GM23338 (cell line): ENCODE results near the gene NVL.

Source experiments
- CREB1 ChIP-seq: fragments of 250-450 bp; sonication (Bioruptor Pico); IDR thresholded peaks from 2 replicates; pipeline ENCODE4 v1.5.0; 2020; ENCODE audit warnings: low read depth, mild to moderate bottlenecking, moderate library complexity
- EZH2 ChIP-seq: fragments of 200-600 bp; sonication (generic); IDR thresholded peaks from one replicate; pipeline ENCODE4 v1.8.0; 2017; ENCODE audit warnings: antibody characterized with exemption, mild to moderate bottlenecking, low read depth; ENCODE audit not compliant: unreplicated experiment
- EZH2phosphoT487 ChIP-seq: fragments of 200-600 bp; sonication (generic); IDR thresholded peaks from one replicate; pipeline ENCODE4 v1.8.1; 2018; ENCODE audit warnings: antibody characterized with exemption; ENCODE audit not compliant: unreplicated experiment
- POLR2AphosphoS5 ChIP-seq: IDR thresholded peaks from 2 replicates; pipeline ENCODE4 v1.6.1; 2016; ENCODE audit warnings: antibody characterized with exemption, low read depth
- TF ChIP-seq, protein P1 (sequence below), 2 experiments: fragments of 200-600 bp in 1 of 2; sonication (generic) in 1 of 2; conservative IDR thresholded peaks; 2 replicates each; pipeline versions ENCODE4 v1.5.1 to v1.6.1; 2016 to 2017; ENCODE audit warnings: antibody characterized with exemption in 2 of 2, low read depth in 2 of 2, mild to moderate bottlenecking in 2 of 2, moderate library complexity in 1 of 2
- TF ChIP-seq, protein P2 (sequence below): IDR thresholded peaks from one replicate; pipeline ENCODE4 v1.6.1; 2018; ENCODE audit warnings: antibody characterized with exemption; ENCODE audit not compliant: unreplicated experiment
- TF ChIP-seq, protein P3 (sequence below): IDR thresholded peaks from 2 replicates; pipeline ENCODE4 v1.6.1; 2016; ENCODE audit warnings: antibody characterized with exemption

DNA sequence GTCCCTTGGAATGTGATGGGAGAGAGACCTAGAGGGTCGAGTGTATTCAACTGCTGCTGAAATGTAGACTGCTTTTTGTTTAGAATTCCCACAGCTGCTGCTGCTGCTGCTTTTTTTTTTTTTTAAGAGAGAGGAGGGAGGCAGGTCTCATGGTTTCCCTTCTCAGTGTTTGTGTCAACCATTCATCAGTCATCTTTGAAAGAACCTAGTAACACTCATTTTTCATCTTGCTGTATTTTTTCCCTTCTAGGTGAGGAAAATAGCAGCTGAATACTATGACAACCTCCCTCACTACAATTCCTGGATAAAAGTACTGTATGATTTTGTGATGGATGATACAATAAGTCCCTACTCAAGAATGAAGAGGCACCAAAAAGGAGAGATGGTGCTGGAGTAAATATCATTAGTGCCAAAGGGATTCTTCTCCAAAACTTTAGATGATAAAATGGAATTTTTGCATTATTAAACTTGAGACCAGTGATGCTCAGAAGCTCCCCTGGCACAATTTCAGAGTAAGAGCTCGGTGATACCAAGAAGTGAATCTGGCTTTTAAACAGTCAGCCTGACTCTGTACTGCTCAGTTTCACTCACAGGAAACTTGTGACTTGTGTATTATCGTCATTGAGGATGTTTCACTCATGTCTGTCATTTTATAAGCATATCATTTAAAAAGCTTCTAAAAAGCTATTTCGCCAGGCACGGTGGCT, 137.7 kb downstream of the NVL start:
- no peak for TF ChIP-seq EZH2
- TF ChIP-seq CREB1 (CRISPR knock-in tag), result no peak
- TF ChIP-seq, protein P1, sequence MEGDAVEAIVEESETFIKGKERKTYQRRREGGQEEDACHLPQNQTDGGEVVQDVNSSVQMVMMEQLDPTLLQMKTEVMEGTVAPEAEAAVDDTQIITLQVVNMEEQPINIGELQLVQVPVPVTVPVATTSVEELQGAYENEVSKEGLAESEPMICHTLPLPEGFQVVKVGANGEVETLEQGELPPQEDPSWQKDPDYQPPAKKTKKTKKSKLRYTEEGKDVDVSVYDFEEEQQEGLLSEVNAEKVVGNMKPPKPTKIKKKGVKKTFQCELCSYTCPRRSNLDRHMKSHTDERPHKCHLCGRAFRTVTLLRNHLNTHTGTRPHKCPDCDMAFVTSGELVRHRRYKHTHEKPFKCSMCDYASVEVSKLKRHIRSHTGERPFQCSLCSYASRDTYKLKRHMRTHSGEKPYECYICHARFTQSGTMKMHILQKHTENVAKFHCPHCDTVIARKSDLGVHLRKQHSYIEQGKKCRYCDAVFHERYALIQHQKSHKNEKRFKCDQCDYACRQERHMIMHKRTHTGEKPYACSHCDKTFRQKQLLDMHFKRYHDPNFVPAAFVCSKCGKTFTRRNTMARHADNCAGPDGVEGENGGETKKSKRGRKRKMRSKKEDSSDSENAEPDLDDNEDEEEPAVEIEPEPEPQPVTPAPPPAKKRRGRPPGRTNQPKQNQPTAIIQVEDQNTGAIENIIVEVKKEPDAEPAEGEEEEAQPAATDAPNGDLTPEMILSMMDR (conservative IDR thresholded peaks at IDR 0.05; ENCODE audit: low read depth in 2 of 2), result no peak
- no peak for TF ChIP-seq EZH2phosphoT487
- no peak for TF ChIP-seq POLR2AphosphoS5
- TF ChIP-seq, protein P2, sequence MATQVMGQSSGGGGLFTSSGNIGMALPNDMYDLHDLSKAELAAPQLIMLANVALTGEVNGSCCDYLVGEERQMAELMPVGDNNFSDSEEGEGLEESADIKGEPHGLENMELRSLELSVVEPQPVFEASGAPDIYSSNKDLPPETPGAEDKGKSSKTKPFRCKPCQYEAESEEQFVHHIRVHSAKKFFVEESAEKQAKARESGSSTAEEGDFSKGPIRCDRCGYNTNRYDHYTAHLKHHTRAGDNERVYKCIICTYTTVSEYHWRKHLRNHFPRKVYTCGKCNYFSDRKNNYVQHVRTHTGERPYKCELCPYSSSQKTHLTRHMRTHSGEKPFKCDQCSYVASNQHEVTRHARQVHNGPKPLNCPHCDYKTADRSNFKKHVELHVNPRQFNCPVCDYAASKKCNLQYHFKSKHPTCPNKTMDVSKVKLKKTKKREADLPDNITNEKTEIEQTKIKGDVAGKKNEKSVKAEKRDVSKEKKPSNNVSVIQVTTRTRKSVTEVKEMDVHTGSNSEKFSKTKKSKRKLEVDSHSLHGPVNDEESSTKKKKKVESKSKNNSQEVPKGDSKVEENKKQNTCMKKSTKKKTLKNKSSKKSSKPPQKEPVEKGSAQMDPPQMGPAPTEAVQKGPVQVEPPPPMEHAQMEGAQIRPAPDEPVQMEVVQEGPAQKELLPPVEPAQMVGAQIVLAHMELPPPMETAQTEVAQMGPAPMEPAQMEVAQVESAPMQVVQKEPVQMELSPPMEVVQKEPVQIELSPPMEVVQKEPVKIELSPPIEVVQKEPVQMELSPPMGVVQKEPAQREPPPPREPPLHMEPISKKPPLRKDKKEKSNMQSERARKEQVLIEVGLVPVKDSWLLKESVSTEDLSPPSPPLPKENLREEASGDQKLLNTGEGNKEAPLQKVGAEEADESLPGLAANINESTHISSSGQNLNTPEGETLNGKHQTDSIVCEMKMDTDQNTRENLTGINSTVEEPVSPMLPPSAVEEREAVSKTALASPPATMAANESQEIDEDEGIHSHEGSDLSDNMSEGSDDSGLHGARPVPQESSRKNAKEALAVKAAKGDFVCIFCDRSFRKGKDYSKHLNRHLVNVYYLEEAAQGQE, result no peak
- TF ChIP-seq, protein P3, sequence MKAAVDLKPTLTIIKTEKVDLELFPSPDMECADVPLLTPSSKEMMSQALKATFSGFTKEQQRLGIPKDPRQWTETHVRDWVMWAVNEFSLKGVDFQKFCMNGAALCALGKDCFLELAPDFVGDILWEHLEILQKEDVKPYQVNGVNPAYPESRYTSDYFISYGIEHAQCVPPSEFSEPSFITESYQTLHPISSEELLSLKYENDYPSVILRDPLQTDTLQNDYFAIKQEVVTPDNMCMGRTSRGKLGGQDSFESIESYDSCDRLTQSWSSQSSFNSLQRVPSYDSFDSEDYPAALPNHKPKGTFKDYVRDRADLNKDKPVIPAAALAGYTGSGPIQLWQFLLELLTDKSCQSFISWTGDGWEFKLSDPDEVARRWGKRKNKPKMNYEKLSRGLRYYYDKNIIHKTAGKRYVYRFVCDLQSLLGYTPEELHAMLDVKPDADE, result no peak
